ENCODE results near the gene HOXD4. TPM values are rescaled to one million over a fixed set of nuclear protein-coding genes. Genes with fewer than 3 reads are reported as not detected.
A peak's percentile ranks its signal among the peaks of the same experiment; 100 is the strongest.

Gene HOXD4
- total RNA-seq, 1 experiment from 2014 or later, result not detected

DNA sequence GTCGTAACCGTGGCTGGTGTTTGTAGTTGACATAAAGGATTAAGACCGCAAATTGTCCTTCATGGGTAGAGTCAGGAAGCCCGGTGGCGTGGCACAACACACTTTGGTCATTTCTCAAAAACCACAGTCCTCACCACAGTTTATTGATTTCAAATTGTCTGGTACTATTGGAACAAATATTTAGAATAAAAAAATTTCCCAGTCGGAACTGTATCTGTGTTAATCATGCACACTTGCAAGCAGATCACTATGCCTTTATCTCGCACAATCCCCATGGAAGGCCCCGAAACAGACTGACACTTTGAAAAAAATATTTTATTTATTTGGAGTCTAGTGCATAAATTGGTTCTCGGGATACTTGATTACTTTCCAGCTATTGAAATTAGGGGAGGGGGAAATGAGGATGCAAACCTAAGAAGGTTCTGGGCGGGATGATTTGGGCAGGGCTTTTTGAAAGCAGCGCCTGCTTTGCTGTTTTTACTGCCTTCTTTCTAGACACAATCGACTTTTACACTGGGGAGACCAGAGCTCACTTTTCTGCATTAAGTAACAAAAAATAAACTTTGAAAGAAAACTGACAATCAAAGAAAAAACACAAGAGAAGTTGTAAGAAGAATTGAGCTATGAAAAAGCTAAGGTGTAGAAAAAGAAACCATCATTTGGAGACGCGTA is 21.7 kb downstream of the HOXD4 start:
- H3K4me1 Mint-ChIP-seq, result peaks cover 46% of the 10 kb centered on the region
- peaks cover 100% of the 10 kb centered on the region for H3K27me3 Mint-ChIP-seq (ENCODE audit: low read depth)
- H3K9me3 Mint-ChIP-seq, result no peaks in the 10 kb centered on the region
- H3K27ac Mint-ChIP-seq, result no peak overlapping the region
- peak overlapping the region; percentile 66 for H3K4me3 Mint-ChIP-seq
- POLR2A ChIA-PET, result no interaction called here
- no peak for DNase-seq (ENCODE audit: low spot score)
- TF ChIP-seq GTF2I (CRISPR knock-in tag; conservative IDR thresholded peaks at IDR 0.05) (no peak), SP1 (CRISPR knock-in tag; conservative IDR thresholded peaks at IDR 0.05) (no peak), NR2C2 (CRISPR knock-in tag; IDR thresholded peaks at IDR 0.05) (no peak), FOXP1 (CRISPR knock-in tag; IDR thresholded peaks at IDR 0.05; ENCODE audit: borderline replicate concordance) (no peak), STAT6 (CRISPR knock-in tag; conservative IDR thresholded peaks at IDR 0.05; ENCODE audit: low read depth) (no peak)
- TF ChIP-seq, protein P1, sequence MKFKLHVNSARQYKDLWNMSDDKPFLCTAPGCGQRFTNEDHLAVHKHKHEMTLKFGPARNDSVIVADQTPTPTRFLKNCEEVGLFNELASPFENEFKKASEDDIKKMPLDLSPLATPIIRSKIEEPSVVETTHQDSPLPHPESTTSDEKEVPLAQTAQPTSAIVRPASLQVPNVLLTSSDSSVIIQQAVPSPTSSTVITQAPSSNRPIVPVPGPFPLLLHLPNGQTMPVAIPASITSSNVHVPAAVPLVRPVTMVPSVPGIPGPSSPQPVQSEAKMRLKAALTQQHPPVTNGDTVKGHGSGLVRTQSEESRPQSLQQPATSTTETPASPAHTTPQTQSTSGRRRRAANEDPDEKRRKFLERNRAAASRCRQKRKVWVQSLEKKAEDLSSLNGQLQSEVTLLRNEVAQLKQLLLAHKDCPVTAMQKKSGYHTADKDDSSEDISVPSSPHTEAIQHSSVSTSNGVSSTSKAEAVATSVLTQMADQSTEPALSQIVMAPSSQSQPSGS (CRISPR knock-in tag; IDR thresholded peaks at IDR 0.05; ENCODE audit: borderline replicate concordance, low read depth), result no peak
- ATAC-seq, result no peak
- peaks cover 4% of the 10 kb centered on the region; the same call in 1 of the 2 replicates for H3K36me3 Mint-ChIP-seq
- CTCF ChIA-PET, result no interaction called here

- H3K36me3 Mint-ChIP-seq, result peaks cover 4% of the 10 kb centered on the region; the same call in 1 of the 2 replicates
- no peaks in the 10 kb centered on the region for H3K9me3 Mint-ChIP-seq
- H3K27ac Mint-ChIP-seq, result no peak overlapping the region
- ATAC-seq, result no peak
- H3K4me1 Mint-ChIP-seq, result peaks cover 49% of the 10 kb centered on the region
- ChIA-PET CTCF (interaction anchor here (0.6 to 5.5 kb wide), 3 partner anchors 33 to 643 kb away, joined by 3 to 31 read pairs (median 4); no protein-coding TSS in a partner anchor), POLR2A (interaction anchor here (0.6 to 1.8 kb wide), 2 partner anchors 11 to 1077 kb away, joined by 3 to 5 read pairs; no protein-coding TSS in a partner anchor)
- H3K4me3 Mint-ChIP-seq, result no peak overlapping the region
- H3K27me3 Mint-ChIP-seq (ENCODE audit: low read depth), result peaks cover 100% of the 10 kb centered on the region
- no peak for DNase-seq (ENCODE audit: low spot score)
- TF ChIP-seq ZBTB21 (CRISPR knock-in tag; IDR thresholded peaks at IDR 0.05; ENCODE audit: borderline replicate concordance) (no peak), JAZF1 (CRISPR knock-in tag; IDR thresholded peaks at IDR 0.05) (no peak), GRHL2 (CRISPR knock-in tag; IDR thresholded peaks at IDR 0.05; ENCODE audit: insufficient replicate concordance, severe bottlenecking) (no peak), E2F5 (CRISPR knock-in tag; IDR thresholded peaks at IDR 0.05) (no peak), TEAD1 (CRISPR knock-in tag; IDR thresholded peaks at IDR 0.05) (no peak), CREM (CRISPR knock-in tag; IDR thresholded peaks at IDR 0.05) (no peak), CBFB (CRISPR knock-in tag; IDR thresholded peaks at IDR 0.05; ENCODE audit: low read depth) (no peak), ZNF671 (CRISPR knock-in tag; IDR thresholded peaks at IDR 0.05) (no peak), ZNF416 (CRISPR knock-in tag; IDR thresholded peaks at IDR 0.05) (no peak), CDX4 (CRISPR knock-in tag; IDR thresholded peaks at IDR 0.05; ENCODE audit: borderline replicate concordance) (no peak), GABPB1 (CRISPR knock-in tag; IDR thresholded peaks at IDR 0.05) (no peak), ZNF425 (CRISPR knock-in tag; conservative IDR thresholded peaks at IDR 0.05) (no peak), ATF6 (CRISPR knock-in tag; IDR thresholded peaks at IDR 0.05) (no peak)
- TF ChIP-seq, protein P2, sequence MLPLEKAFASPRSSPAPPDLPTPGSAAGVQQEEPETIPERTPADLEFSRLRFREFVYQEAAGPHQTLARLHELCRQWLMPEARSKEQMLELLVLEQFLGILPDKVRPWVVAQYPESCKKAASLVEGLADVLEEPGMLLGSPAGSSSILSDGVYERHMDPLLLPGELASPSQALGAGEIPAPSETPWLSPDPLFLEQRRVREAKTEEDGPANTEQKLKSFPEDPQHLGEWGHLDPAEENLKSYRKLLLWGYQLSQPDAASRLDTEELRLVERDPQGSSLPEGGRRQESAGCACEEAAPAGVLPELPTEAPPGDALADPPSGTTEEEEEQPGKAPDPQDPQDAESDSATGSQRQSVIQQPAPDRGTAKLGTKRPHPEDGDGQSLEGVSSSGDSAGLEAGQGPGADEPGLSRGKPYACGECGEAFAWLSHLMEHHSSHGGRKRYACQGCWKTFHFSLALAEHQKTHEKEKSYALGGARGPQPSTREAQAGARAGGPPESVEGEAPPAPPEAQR (CRISPR knock-in tag; IDR thresholded peaks at IDR 0.05), result no peak
These were observed 22.4 kb downstream of the HOXD4 start for GRCh38 chr2:176173567-176174381.
